BJ (cell line): ENCODE results near the gene SMAD6. TPM values are rescaled to one million over a fixed set of nuclear protein-coding genes. Genes with fewer than 3 reads are reported as not detected.

Experiments used
- CTCF ChIA-PET: fragments of 350-600 bp; formaldehyde crosslinking; extraction: SDS; loops from one replicate; lab custom pipeline; 2021; ENCODE audit warnings: antibody characterized with exemption, inconsistent platforms; lab: Yijun Ruan, JAX
- POLR2A ChIA-PET: fragments of 300-600 bp; sonication (Branson Sonifier 250); formaldehyde crosslinking; extraction: SDS; loops from one replicate; lab custom pipeline; 2021; ENCODE audit warnings: antibody characterized with exemption; lab: Charles Lee
- DNase-seq: peaks from one replicate; pipeline ENCODE4 v3.0.0-alpha.2; 2011; ENCODE audit warnings: low read depth
- H3K27me3 ChIP-seq: 2 replicates; pipeline ENCODE4 v1.6.0; 2011; ENCODE audit warnings: low read length; ENCODE audit not compliant: control insufficient read depth, insufficient read depth
- H3K36me3 ChIP-seq: 2 replicates; pipeline ENCODE4 v1.5.1; 2011; ENCODE audit warnings: low read length; ENCODE audit not compliant: control insufficient read depth, insufficient read depth
- H3K4me3 ChIP-seq: 2 replicates; pipeline ENCODE4 v1.5.1; 2011; ENCODE audit warnings: low read depth, mild to moderate bottlenecking, control low read depth, low read length
- polyA plus RNA-seq: library from polyadenylated mRNA; depleted of rRNA; stranded (reverse); fragments of >200 nt; gene quantifications from 2 replicates; pipeline ENCODE4 v1.2.3, GENCODE V29; 2011
- TF ChIP-seq, protein P1 (sequence below): IDR thresholded peaks from 2 replicates; pipeline ENCODE4 v1.5.1; 2011; ENCODE audit warnings: low read depth, mild to moderate bottlenecking, control low read depth, inconsistent platforms, low read length, moderate library complexity; ENCODE audit not compliant: insufficient read depth

SMAD6 gene
- polyA plus RNA-seq, 1 experiment, result 3.8 TPM

DNA sequence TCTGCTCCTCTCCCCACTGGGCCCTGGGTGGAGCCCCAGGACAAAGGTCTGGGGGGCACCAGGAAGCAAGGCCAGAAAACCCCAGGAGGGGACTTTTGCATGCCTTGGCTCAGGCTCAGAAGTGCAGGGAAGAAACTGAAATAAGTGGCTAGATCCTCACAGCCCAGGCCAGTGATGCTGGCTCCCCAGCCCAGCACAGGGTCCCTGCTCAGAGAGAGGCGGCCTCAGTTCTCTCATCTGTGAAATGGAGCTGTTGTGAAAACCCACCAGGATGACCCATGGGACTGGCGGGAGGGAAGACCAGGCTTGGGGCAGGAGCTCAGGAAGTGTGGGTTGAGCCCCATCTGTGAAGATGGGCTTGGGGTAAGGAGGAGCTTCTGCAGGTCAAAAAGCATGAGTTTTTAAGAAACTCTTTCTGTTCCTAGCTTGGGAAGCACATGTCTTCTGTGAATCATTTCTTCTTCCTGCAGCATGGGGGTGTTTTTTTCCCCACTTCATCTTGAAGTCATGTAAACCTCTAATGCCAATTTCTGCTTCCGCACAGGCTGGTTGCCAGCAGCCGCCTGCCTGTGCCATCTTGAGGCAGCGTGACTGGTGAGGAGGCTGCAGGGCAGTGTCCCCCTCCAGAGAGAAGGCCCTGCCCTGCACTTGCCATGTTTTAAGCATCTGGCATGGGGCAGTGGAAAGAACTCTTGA lies 118.6 kb downstream of the SMAD6 start:
- TF ChIP-seq, protein P1, sequence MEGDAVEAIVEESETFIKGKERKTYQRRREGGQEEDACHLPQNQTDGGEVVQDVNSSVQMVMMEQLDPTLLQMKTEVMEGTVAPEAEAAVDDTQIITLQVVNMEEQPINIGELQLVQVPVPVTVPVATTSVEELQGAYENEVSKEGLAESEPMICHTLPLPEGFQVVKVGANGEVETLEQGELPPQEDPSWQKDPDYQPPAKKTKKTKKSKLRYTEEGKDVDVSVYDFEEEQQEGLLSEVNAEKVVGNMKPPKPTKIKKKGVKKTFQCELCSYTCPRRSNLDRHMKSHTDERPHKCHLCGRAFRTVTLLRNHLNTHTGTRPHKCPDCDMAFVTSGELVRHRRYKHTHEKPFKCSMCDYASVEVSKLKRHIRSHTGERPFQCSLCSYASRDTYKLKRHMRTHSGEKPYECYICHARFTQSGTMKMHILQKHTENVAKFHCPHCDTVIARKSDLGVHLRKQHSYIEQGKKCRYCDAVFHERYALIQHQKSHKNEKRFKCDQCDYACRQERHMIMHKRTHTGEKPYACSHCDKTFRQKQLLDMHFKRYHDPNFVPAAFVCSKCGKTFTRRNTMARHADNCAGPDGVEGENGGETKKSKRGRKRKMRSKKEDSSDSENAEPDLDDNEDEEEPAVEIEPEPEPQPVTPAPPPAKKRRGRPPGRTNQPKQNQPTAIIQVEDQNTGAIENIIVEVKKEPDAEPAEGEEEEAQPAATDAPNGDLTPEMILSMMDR, result no peak
- no peaks in the 10 kb centered on the region for H3K27me3 ChIP-seq
- CTCF ChIA-PET, result interaction anchor here (0.7 to 2.0 kb wide), 7 partner anchors 9 to 82 kb away, joined by 3 to 5 read pairs (median 3); no protein-coding TSS in a partner anchor
- DNase-seq, result no peak
- H3K36me3 ChIP-seq, result no peaks in the 10 kb centered on the region
- POLR2A ChIA-PET, result no interaction called here
- H3K4me3 ChIP-seq, result no peak overlapping the region

DNA sequence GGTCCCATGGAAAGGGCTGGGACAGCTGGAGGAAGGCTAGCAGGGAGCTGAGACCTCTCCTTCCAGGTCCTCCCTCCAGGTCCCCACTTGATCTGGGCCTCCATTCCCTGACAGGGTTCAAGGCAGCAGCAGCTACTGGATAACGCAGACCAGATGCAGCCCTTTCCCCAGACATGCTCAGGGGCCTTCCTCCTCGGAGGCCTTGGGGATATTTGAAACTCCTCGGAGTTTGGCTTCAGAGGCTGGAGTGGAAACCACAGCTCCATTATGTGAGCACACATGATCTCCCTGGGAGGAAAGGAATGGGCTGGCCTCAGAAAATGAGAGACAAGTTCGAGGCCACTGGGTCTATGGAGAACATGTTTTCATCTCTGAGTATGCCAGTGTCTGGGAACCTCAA lies 119.3 kb downstream of the SMAD6 start:
- ChIA-PET POLR2A (no interaction called here), CTCF (interaction anchor here (0.7 to 2.0 kb wide), 6 partner anchors 14 to 82 kb away, joined by 3 to 5 read pairs (median 4); no protein-coding TSS in a partner anchor)
- Histone ChIP-seq H3K27me3 (no peaks in the 10 kb centered on the region), H3K36me3 (no peaks in the 10 kb centered on the region), H3K4me3 (no peak overlapping the region)
- DNase-seq, result no peak
- TF ChIP-seq, protein P1, result no peak

DNA sequence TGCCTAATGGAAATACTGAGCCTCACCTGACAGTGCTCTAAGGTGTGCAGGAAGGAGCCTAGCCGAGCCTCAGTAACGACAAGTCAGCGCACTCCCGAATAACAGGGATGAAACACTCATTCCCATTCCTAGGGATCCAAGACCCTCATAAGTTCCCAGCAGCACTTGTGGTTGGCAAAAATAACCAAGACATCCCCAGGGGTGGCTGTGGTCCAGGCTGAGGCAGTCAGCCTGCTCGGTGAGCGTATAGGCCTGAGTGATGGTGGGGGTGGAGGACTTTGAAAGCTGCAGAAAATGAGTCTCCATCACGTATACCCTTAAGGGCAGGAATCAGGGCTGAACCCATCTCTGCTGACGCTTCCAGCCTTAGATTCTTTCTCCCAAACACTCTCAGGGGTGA lies 120.1 kb downstream of the SMAD6 start:
- CTCF ChIA-PET, result interaction anchor here (0.6 to 2.0 kb wide), 3 partner anchors 15 to 29 kb away, joined by 3 to 5 read pairs (median 3); no protein-coding TSS in a partner anchor
- no peak overlapping the region for H3K4me3 ChIP-seq
- POLR2A ChIA-PET, result no interaction called here
- no peaks in the 10 kb centered on the region for H3K27me3 ChIP-seq
- no peak for DNase-seq
- TF ChIP-seq, protein P1, result no peak
- no peaks in the 10 kb centered on the region for H3K36me3 ChIP-seq

DNA sequence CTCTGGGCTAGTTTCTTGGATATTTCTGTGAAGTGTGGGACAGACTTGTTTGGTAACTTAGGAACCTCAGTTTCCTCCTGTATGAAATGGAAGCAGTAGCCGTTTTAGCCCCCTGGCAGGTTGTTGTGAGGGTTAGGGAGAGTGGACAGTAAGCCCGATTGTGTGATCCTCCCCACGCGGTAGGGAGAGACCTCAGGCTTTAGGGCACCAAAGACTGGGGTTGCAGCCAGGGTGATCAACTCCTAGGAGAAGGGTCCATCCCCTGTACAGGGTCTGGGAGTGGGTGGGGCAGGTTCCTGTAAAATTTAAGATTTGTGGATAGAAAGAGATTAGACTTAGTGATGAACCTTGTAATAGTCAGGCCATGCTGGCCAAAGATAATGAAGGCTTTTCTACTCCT lies 120.5 kb downstream of the SMAD6 start:
- no peaks in the 10 kb centered on the region for H3K27me3 ChIP-seq
- ChIA-PET POLR2A (no interaction called here), CTCF (interaction anchor here (0.7 to 0.8 kb wide), 2 partner anchors 8 to 28 kb away, joined by 3 read pairs; no protein-coding TSS in a partner anchor)
- H3K4me3 ChIP-seq, result no peak overlapping the region
- TF ChIP-seq, protein P1, result no peak
- no peaks in the 10 kb centered on the region for H3K36me3 ChIP-seq
- no peak for DNase-seq

DNA sequence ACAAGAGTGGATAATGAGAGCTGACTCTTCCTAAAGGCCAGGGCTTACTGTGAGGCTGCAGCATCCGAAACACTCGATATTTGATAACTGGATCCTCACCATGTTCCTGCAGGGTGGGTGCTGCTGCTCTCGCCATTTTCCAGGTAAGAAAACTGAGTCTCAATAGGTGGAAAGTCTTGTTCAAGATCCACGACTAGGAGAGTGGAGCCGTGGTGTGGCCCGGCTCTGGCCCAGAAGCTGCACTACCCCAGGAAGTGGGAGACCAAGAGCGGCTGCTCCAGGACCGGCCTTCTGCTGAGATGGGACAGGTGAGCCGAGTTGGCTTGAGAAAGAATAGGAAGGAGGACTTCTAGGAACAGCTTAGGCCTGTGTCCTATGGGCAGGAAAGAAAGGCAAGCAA lies 121.6 kb downstream of the SMAD6 start:
- H3K36me3 ChIP-seq, result no peaks in the 10 kb centered on the region
- DNase-seq, result no peak
- CTCF ChIA-PET, result interaction anchor here (0.7 to 1.2 kb wide), 4 partner anchors 9 to 118 kb away, joined by 3 to 4 read pairs (median 4); no protein-coding TSS in a partner anchor
- POLR2A ChIA-PET, result no interaction called here
- H3K27me3 ChIP-seq, result no peaks in the 10 kb centered on the region
- TF ChIP-seq, protein P1, result no peak
- H3K4me3 ChIP-seq, result no peak overlapping the region
